ENCODE measurements around the gene OR2G6.

OR2G6 gene

DNA sequence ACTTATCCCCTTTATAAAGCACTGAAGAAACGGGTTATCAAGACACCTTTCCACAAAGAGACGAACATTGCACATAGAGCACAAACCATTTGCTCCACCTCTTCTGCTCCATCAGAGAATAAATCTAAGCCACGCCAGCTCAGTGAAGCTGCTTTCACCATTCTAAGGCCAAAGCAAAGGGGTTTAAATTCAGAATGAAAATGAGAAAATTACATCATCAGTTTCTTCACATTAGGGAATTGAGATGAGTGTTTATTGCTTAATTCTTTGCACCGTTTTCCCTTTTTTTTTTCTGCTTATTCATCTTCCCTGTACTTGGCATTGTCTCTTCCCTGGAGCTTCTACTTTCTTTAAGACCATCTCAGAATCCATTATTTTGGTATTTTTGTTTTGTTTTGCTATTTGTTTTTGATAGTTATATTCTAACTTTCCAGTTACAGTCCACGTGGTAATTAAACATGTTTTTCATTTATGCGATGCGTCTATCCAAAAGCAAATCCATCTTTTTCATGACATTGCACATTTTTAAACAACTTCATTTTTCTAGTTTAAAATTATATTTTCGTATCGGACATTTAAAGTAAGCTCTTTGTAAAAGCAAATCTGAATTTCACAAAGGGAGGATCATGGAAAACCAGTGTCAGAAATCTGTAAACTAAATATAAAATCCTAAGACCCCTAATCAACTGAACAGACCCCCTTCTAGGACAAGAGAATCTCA, 68.5 kb downstream of the OR2G6 start:
- DNase-seq, result no peak

Measured in NCI-H526 treated with DMSO at 0.1 percent for 48 hours (cell line).